HG03045 (cell line): ENCODE data around the gene ADNP2.

Experiments
- ATAC-seq: cut with Tn5 transposase; IDR thresholded peaks from one replicate; pipeline ENCODE4 v1.9.1; 2021; ENCODE audit warnings: mild to moderate bottlenecking, moderate library complexity; ENCODE audit not compliant: unreplicated experiment

The ADNP2 gene

GRCh38 chr18:80169607-80170006 is 60.5 kb downstream of the ADNP2 start:
- no peak for ATAC-seq

- ATAC-seq: no peak
Measured at GRCh38 chr18:80170395-80171053, 61.5 kb downstream of the ADNP2 start.

- no peak for ATAC-seq
Measured at GRCh38 chr18:80171054-80171872, 62.2 kb downstream of the ADNP2 start.

GRCh38 chr18:80172056-80172455 is 63.0 kb downstream of the ADNP2 start:
- no peak for ATAC-seq

GRCh38 chr18:80173060-80173459 is 64.0 kb downstream of the ADNP2 start:
- no peak for ATAC-seq

- ATAC-seq: no peak
Measured at GRCh38 chr18:80175451-80176204, 66.6 kb downstream of the ADNP2 start.

GRCh38 chr18:80176334-80177073 is 67.4 kb downstream of the ADNP2 start:
- ATAC-seq: no peak

- ATAC-seq: no peak
Measured at GRCh38 chr18:80177128-80177527, 68.1 kb downstream of the ADNP2 start.

GRCh38 chr18:80178935-80179818 is 70.1 kb downstream of the ADNP2 start:
- ATAC-seq: no peak

- no peak for ATAC-seq
Measured at GRCh38 chr18:80179857-80180558, 70.9 kb downstream of the ADNP2 start.

GRCh38 chr18:80180778-80181564 is 71.9 kb downstream of the ADNP2 start:
- no peak for ATAC-seq

- ATAC-seq: no peak
Measured at GRCh38 chr18:80181642-80182461, 72.8 kb downstream of the ADNP2 start.

- ATAC-seq: no peak
Measured at GRCh38 chr18:80182855-80183254, 73.8 kb downstream of the ADNP2 start.

- ATAC-seq: no peak
Measured at GRCh38 chr18:80183273-80184050, 74.4 kb downstream of the ADNP2 start.

GRCh38 chr18:80184243-80184772 is 75.2 kb downstream of the ADNP2 start:
- ATAC-seq: no peak

- no peak for ATAC-seq
Measured at GRCh38 chr18:80185545-80185944, 76.5 kb downstream of the ADNP2 start.
